Measurements from ENCODE around the gene TRHDE.
"Not testable (repeated sequence)": the region's sequence is repeated elsewhere in the genome, so short reads cannot be mapped to it uniquely, and the experiment has no call there.

The TRHDE gene

DNA sequence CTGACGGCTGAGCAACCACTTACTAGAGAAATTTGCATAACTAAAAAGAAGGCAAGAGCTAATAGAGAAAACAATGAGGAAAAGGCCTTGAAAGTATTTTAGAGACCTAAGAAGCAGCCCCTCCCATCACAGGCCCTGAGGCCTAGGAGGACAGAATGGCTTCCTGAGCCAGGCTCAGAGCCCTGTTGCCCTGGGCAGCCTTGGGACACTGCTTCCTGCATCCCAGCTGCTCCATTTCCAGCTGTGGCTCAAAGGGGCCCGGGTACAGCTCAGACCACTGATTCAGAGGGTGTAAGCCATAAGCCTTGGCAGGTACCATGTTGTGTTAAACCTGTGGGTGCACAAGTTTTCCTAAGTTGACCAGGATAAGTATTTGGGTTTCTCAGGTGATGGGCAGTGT is 181.4 kb downstream of the TRHDE start:
- FAIRE-seq: no peak

DNA sequence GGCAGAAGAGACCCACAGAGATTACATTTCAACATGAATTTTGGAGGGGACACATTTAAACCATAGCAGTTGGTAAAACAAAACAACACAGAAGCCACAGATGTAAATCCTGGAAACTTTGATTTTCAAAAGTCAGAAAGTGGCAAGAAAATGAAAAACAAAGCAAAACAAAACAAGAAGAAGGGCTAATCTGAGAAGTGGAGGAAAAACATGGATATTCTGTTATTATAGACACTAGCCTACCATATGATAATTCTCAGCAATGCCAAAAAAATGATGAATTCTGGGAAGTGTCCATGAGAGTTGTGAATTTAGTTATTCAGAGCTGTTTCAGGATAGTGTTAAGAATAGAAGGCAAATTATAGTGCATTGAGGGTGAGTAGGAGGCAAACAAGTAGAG is 192.3 kb downstream of the TRHDE start:
- no peak for FAIRE-seq

DNA sequence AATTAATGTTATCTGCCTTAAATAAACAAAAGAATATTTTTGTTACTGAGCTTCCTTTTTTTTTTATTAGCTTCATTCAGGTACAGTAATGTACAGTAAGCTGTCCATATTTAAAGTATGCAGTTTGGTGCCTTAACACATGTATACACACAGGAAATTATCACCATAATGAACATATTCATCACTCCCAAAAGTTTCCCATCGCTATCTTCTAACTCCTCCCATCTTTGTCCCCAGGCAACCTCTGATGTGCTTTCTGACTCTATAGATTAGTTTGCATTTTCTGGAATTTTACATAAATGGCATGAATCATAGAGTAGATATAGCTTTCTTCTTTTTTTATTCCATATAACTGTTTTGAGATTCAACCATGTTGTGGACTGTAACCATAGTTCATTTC is 193.0 kb downstream of the TRHDE start:
- no peak for FAIRE-seq

DNA sequence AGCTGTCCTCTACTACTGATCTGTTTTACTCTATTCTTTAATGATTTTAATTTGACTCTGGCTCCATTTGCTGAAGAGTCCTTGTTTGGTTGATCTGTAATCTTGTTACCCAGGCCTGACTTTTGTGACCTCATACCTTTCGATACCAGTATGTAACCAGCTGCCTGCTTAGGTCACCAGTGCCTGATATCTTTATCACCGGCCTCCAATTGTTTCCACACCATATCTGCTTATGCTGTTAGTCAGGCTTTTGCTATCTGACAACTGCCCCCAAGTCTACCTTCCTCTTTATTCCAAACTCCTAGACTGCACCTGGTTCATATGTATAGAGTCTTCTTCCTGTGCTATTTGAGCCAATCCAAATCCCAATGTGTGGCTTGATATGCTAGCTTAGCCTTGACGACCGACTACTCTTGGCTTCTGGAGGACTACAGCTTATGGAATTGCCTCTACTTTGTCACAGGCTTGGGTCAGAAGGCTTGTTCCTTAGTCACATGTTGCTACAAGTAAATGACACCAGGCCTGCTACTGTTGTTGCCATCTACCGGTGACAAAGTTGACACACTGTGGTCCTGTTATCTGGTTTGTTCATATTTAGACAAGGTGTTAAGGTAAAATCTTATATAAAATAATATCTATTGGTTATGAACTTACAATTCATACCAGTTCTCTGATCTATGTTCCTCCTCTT is 193.9 kb downstream of the TRHDE start:
- no peak for FAIRE-seq

DNA sequence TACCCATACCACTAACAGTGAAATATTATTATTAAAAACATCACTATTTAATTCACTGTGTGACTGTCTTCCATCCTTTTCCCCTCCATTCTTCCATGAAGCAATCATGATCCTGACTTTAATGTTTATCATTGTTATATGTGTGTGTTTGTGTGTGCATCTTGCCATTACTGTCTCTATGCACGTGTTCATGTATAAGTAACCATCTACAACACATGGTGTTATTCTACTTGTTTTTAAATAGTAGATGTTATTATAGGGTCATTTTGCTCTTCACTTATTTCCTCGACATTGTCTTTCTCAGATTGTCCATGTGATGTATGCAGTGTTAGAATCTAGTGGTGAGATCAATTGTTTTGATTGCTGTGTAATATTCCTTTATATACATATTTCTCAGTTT is 195.8 kb downstream of the TRHDE start:
- no peak for FAIRE-seq

DNA sequence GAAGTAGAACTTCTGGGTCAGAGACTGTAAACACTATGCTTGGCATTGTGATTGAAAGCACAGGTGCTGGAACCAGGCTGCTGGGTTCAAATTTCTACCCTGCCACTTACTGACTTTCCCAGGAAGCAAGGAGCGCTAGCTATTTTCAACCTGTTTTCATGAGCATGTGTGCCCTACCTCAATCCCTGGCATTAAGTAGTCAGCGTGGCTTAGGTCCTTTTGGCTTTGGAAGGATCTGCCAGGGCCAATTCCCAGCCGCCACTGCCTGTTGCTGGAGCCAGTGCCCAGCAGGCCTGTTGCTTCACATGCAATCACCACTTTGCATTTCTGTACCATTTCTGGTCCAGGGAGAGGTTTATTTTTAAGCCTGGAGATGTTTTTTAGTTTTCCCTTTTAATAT is 196.3 kb downstream of the TRHDE start:
- FAIRE-seq: no peak

DNA sequence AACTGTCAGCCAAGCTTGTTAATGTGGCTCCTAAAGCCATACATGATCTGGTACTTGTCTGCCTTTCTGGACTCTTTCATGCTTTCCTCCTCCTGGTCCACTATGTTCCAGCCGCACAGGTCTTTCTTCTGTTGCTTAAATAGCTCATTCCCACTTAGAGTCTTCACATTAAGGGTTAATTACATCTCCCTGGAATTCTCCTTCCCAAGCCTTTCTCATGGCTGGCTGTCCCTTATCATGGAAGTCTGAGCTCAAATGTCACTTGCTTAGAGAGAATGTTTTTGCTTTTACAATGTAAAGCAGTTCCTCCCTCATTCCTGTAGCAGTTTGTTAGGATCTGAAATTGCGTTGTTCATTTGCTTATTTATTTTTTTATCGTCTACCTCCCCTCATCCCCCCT is 199.6 kb downstream of the TRHDE start:
- FAIRE-seq: no peak

DNA sequence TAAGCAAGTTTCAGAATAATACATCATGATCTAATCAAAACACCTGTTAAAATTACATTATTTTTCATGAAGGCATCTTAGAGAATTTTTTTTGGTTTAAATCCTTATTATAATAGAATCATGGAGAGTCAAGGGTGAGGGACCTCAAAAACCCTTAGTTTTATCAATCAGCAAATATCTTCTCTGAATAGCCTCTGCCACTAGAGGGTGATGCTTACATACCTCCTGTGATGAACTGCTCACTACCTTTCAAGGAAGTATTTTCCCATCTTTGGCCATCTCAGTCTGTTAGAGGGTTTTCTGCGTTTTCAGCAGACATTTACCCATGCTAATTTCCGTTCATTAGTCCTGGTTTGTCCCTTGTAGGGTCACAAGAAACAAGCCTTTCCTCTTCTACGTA is 200.2 kb downstream of the TRHDE start:
- FAIRE-seq: no peak

DNA sequence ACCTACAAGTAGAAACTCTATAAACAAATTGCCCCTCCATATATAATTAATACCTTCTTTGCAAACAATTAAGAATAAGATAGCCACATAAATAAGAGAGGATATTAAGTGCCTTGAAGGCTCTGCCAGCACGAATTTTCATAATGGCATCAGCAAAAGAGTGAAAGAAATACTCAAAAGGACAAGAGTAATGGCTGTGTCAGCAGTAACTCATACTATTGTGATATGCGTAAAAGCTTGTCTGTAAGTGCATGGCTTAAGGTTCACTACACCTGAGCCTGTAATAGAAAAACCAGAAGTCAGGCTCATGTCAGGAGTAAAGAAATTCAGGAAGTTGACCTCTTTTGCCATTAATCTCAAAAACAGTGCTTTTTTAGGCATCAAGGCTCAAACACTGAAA is 204.1 kb downstream of the TRHDE start:
- FAIRE-seq: no peak

DNA sequence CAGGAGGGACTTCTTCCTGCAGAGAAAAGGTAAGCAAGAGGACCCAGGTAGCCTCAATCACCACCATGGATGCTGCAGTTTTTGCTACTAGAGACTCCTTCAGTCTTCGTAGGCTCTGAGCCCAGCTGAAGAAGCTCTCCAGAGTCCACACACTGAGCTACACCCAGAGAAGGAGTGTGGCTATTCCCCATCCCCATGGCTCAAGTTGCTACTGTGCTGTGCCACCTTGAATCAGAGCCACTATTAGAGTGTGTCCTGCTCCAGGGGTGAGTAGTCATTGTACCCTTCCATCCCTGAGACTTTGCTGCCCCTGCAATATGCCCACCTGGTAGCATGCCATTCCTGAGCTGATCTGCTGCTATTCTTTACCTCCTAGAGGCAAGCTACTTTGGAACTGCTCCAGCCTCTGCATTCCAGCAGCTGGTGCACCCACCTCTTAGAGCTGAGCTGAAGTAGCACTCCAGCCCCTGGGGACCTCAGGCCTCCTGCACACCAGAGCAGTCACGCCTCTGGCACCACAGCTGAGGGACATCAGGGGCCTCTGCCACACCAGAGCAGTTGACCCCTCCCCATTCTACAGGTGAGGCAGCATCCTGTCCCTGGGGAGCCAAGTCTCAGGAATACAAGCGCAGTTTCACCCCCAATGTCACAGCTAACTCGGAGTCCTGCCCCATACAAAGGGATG is 213.0 kb downstream of the TRHDE start:
- no peak for FAIRE-seq

DNA sequence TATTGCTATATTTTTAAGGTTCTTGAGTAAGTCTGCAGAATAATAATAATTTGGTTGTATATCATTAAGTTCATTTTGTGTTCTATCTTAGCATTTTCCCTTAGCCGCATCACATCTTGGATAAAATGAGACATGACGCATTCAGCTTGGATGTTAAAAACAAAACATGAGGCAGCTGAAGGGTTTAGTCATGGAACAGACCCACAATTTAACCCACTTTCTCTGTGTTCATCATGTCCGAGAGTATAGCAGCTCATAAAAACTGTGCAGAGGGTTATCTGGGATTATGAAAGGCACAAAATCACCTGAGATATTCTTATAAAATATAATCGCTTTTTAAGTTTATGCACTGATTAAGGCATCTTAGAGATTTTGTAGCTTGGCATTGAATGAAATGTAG is 219.3 kb downstream of the TRHDE start:
- no peak for FAIRE-seq

DNA sequence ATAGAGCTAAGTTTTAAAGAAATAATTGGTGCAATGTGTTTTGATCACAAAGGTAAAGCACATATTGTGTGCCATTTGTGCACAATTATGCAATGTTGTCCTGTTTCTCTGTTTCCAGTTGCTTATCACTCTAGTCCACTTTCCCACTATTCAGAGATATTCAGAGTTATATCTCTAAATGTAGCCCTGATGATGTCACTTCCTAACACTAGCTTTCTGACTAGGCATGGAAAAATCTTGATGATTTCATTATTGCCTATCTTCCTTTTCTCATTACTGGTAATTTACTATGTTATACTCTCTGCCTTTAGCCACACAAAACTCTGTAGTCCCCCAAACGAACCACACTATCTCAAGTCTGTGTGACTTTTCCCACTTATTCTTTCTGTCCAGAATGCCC is 221.2 kb downstream of the TRHDE start:
- no peak for FAIRE-seq

DNA sequence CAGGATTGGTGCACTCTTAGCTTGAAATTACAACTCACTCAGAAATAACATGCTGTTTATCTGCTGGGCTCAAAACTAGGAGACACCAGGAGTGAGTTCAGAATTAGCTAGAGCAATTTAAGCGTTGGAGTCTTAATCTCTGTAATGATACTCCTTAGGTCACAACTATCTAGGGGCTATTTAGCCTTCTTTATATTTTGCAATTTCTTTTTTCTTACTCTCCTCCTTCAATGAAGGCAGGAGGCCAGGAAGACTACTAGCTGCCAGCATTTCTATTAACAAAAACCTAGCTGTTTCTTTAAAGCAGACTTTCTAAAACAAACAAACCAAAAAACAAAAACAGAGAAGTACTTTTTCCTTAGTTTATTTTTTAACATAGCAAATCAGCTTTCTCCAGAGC is 226.2 kb downstream of the TRHDE start:
- FAIRE-seq: no peak

DNA sequence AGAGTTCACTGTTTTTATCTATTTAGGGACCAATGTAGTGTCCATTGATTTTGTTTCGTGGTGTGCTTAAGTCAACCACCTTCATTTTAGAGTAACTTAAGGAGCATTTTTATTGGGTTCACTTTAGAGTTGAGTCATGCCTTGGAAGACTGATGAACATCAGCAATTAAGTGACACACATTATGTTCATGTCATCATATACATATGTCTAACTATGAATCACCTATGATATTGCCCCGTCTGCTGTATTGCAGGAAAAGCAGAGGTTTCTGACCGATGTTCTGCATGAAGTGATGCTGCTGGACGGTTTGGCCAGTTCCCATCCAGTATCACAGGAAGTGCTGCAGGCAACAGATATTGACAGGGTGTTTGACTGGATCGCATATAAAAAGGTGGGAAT is 227.1 kb downstream of the TRHDE start:
- no peak for FAIRE-seq

DNA sequence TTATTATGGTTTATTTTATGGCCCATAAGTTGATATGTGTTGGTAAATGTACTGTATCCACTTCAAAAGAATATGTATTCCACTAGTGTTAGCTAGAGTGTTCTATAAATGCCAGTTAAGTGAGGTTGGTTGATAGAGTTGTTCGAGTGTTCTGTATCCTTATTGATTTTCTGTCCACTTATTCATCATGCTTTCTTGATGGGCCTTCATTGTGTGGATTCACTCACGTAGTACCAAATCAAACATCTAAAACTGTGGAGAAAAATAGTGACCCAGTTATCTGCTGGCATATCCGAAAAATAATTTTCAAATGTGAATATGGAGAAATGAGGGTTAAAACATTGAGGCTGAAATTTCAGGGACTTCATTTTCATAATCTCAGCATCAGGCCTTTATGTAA is 230.4 kb downstream of the TRHDE start:
- no peak for FAIRE-seq

DNA sequence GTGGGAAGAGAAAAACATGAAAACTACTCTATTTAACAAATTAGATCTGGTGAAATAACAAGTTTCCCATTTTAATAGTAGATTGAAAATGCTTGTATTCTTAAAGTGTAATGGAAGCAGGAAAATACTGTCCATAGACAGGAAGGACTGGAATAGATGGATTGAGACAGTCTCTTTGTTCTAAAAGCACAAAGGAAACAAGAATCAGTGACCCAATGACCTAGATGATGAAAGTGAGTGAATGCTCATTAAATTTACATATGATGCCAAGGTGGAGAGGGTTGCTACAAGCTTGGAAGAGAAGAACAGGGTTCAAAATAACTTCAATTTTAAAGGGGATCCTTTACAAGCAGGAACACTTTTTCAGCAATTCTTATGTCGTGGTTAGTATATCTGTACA is 233.1 kb downstream of the TRHDE start:
- FAIRE-seq: no peak

DNA sequence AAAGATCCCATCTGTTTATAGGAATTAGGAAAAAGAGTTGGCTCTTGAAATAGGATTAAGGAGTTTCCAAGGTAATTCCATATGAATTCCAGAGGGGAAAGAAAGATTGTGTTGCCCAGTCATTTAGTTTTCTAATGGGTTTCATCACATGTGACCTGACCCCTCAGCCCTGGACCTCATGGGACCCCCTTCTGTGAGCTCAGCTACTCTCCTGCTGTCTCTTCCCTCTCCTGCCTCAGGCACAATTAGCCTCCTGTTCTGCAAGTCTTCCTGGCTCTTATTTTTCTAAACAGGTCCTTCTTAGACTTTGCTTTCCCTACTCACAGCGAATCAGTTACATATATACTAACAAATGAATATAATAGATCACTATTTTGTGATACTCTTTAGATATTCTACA is 237.7 kb downstream of the TRHDE start:
- FAIRE-seq: no peak

DNA sequence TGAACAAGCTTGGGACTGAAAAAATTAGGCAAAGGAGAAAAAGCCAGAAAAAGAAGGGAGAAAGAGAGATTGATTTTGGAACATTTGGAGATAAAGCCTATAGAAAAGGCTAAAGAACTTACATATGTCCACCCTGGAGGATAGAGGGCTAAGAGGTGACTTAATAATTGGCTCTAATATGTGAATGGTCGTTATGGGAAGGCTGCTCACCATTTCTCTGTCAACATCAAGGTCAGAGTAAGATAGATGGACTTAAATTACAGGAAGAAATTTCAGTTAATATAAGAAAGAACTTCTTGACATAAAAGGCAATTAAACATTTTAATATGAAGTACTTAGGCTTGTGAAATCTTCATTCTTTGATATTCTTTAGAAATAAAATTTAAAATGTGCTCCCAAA is 238.6 kb downstream of the TRHDE start:
- no peak for FAIRE-seq

DNA sequence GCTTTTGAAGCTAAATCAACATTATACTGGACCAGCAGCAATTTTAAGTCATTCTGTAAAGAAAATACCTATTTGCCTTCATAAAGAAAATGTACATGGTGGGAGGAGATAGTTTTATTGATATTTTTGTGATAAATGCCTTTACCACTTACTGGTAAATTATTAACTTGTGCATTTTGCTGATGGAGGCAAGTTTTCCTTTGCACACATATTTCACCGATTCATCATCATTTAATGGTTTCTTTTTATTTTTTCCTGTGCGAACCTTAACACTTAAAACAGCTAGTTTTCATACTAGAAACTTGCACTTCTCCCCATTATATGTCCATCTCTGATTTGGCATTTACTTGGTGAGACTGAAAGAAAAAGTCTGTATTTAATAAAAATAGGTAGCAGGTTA is 239.3 kb downstream of the TRHDE start:
- FAIRE-seq: no peak

DNA sequence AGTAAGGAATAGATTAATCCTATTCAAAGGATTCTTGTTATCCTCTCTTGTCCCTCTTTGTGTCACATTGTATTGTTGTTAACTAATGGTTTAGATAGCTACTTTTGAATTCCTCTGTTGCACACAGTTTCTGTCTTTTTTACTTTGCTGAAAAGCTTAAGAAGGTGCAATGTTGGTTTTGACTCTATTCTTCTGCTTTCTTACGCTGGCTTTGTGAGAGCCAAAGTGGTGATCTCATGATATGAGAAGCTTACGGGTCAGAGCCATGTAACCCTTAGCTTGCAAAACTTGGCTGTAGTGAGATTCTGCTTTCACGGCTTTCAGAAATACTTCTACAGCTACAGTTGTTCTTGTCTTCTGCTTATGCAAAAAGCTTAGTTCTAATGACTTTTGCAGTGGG is 239.7 kb downstream of the TRHDE start:
- FAIRE-seq: no peak

DNA sequence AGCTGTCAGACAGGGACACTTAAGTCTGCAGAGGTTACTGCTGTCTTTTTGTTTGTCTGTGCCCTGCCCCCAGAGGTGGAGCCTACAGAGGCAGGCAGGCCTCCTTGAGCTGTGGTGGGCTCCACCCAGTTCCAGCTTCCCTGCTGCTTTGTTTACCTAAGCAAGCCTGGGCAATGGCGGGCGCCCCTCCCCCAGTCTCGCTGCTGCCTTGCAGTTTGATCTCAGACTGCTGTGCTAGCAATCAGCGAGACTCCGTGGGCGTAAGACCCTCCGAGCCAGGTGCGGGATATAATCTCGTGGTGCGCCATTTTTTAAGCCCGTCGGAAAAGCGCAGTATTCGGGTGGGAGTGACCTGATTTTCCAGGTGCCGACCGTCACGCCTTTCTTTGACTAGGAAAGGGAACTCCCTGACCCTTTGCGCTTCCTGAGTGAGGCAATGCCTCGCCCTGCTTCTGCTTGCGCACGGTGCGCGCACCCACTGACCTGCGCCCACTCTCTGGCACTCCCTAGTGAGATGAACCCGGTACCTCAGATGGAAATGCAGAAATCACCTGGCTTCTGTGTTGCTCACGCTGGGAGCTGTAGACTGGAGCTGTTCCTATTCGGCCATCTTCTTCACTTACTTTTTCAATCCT is 248.0 kb downstream of the TRHDE start:
- not testable (repeated sequence) for FAIRE-seq

DNA sequence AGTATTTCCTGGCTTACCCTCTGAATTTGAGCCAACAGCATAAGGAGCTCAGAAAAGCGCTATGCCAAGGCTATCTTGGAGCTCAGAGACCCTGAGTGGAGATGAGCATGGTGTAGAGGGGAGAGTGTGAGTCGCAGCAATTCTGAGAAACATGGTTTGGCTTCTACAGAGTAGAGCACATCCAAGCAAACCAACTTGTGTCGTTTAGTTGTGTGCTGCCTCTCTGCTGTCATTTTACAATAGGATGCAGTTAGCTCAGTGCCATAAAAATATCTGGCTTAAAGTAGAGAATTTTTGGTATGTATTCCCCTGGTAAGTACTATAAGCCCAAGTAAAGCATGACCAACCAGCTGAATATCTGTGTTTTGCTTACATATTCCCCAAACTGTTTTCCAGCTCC is 249.2 kb downstream of the TRHDE start:
- no peak for FAIRE-seq

DNA sequence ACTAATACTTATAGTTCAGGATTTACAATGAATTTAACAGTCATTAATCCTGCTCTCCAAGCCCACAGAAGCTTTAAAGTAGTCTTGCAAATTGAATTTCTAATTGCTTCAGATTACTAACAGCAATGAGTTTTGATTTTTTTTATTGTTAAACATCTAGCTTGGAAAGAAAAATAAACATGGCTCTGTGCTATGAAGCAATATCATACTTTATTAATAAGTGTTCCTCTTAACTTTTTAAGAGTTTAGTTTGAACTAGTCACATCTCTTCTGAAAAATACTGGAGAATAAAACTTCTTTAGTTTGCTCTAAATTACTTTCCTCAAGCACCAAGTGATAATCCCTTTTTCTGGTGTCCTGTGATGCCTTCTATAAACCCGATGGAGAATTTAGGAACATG is 250.2 kb downstream of the TRHDE start:
- no peak for FAIRE-seq

DNA sequence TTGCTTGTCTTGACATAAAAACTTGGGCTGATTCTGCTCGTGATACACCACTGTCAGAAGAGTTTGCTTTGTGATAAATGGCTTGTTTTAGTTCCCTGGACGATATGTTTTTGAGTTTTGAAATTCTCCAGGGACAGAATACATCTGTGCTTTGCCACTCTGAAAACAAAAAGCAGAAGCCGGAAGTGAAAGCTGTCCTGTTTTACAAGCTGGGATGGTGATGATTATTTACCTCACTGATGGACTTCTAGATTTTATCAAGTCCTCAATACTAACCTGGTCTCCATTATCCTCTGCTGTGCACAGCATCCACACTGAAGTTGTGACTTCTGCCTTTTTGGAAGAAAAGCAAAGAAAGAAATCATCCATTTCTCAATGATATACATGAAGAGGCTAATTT is 251.6 kb downstream of the TRHDE start:
- no peak for FAIRE-seq
